ENCODE results near the gene LTBP3.
A peak's percentile ranks its signal among the peaks of the same experiment; 100 is the strongest.

GRCh38 chr11:65606876-65607613 lies 48.9 kb upstream of the LTBP3 start:
- no peak for TF ChIP-seq CTCF (conservative IDR thresholded peaks at IDR 0.05; ENCODE audit: low read depth, low read length)
- no peak for TF ChIP-seq POLR2A (IDR thresholded peaks at IDR 0.05; ENCODE audit: low read depth, low read length)
- TF ChIP-seq RFX5 (IDR thresholded peaks at IDR 0.05; ENCODE audit: low read depth, low read length): no peak
- TF ChIP-seq MAFK (IDR thresholded peaks at IDR 0.05; ENCODE audit: low read depth, low read length): no peak
- TF ChIP-seq USF2 (IDR thresholded peaks at IDR 0.05; ENCODE audit: low read depth, low read length): no peak; the same call in 1 of the 2 replicates
- TF ChIP-seq MAZ (IDR thresholded peaks at IDR 0.05; ENCODE audit: borderline replicate concordance, low read depth, low read length): no peak
- peak; percentile 93 for TF ChIP-seq BHLHE40 (IDR thresholded peaks at IDR 0.05; ENCODE audit: low read depth, low read length)
- no peak for TF ChIP-seq ELK1 (IDR thresholded peaks at IDR 0.05; ENCODE audit: borderline replicate concordance, low read depth, low read length)
- no peak for TF ChIP-seq SMC3 (IDR thresholded peaks at IDR 0.05; ENCODE audit: low read depth, low read length)
- TF ChIP-seq MXI1 (IDR thresholded peaks at IDR 0.05; ENCODE audit: borderline replicate concordance, low read depth, low read length): peak; percentile 99
- TF ChIP-seq FOS (IDR thresholded peaks at IDR 0.05; ENCODE audit: low read depth, low read length): no peak
- no peak for TF ChIP-seq RAD21 (IDR thresholded peaks at IDR 0.05; ENCODE audit: low read length)

All from IMR-90 (cell line).